A549 (cell line): ENCODE measurements around the gene VCX3B.

Experiments used
- BHLHE40 ChIP-seq: IDR thresholded peaks from 2 replicates; pipeline ENCODE4 v1.6.1; 2012; ENCODE audit warnings: low read depth, low read length, inconsistent platforms
- RFX5 ChIP-seq: fragments of 450-650 bp; IDR thresholded peaks from 2 replicates; pipeline ENCODE4 v1.7.1; 2014; ENCODE audit warnings: antibody characterized with exemption, mild to moderate bottlenecking, moderate library complexity

DNA sequence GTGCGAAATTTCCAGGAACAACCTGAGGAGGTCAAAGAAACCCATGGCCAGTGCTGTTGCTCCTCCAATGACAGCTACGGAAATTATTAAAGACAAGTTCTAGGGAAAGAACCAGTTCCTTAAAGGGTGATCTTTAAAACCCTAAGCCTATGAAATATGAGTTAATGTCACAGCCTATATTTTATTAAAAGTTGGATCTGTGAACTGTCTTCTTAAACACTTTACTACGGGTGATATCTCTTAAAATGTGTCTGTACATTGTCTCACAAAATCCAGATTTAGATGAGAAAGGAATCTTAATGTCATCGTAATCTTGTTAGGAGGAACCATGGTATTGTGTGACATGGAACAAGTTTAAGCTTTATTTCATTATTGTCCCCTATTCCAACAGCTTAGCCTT is 46.3 kb upstream of the VCX3B start:
- TF ChIP-seq RFX5, result no peak
- TF ChIP-seq BHLHE40, result no peak
